Subcutaneous abdominal adipose tissue (tissue), 5 donors: ENCODE measurements around the gene DCAF12.

Experiments used
- H3K27ac ChIP-seq: one replicate; pipeline ENCODE4 v1.7.0; 2013; ENCODE audit warnings: low read depth, mild to moderate bottlenecking, inconsistent platforms, low read length, moderate library complexity
- H3K27me3 ChIP-seq, 5 donors: one replicate each; pipeline ENCODE4 v1.7.0; 2013; ENCODE audit warnings: low read length in 5 of 5, inconsistent platforms in 1 of 5; ENCODE audit not compliant: control insufficient read depth in 5 of 5, insufficient read depth in 4 of 5
- H3K36me3 ChIP-seq, 5 donors: one replicate each; pipeline ENCODE4 v1.7.0; 2013; ENCODE audit warnings: low read length in 5 of 5; ENCODE audit not compliant: control insufficient read depth in 5 of 5, insufficient read depth in 5 of 5
- H3K4me1 ChIP-seq, 5 donors: one replicate each; pipeline ENCODE4 v1.7.0; 2013; ENCODE audit warnings: low read length in 5 of 5, mild to moderate bottlenecking in 3 of 5, moderate library complexity in 1 of 5; ENCODE audit not compliant: control insufficient read depth in 5 of 5, insufficient read depth in 5 of 5
- H3K4me3 ChIP-seq, 5 donors: one replicate each; pipeline ENCODE4 v1.7.0; 2013; ENCODE audit warnings: low read length in 5 of 5, low read depth in 1 of 5
- H3K9ac ChIP-seq, 5 donors: one replicate each; pipeline ENCODE4 v1.7.0; 2013; ENCODE audit warnings: low read length in 5 of 5, mild to moderate bottlenecking in 4 of 5, moderate library complexity in 3 of 5
- H3K9me3 ChIP-seq, 5 donors: one replicate each; pipeline ENCODE4 v1.7.0; 2013; ENCODE audit warnings: low read length in 5 of 5; ENCODE audit not compliant: control insufficient read depth in 5 of 5
- donor health status: healthy.
- donor health status: healthy.
- donor health status: healthy.
- donor health status: healthy.
- donor health status: healthy.

Gene DCAF12

DNA sequence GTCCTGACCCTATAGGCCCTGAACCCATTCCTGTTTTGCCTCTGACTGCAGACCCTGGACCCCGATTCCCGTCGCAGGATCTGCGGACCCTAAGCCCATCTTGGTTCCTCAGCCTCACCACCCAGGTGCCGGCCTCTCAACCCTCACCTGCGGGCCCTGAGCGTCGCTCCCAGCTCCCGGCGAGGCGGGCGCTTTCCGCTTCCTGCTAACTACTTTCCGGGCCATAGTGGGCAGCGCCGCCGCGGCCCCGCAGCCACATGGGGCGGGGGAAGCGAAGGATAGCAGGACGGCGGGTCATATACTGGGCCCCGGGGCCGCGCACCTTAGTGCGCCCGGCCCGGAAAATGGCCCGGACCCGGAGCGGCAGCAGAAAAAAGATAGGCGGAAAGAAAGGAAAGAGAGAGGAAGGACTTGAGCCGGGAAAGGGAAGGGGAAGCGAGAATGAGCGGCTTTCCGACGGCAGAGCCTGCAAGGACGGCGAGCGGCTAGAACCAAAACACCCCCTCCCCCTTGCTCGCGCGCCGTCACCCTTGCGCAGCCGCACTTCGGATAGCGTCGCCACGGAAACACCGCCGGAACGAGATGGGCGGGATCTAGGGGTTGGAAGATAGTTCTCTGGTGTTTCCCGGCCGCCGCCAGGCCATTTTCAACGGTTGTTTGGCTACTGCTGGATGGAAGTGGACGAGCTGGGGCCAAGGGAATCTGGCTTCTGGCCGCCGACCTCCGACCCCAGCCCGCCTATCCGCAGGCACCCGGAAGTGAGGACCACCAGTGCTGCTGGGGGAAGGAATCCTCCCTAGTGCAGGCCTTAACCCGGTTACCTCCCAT, at the start of gene DCAF12:
Gene DCAF12 (minus strand): TSS at position 492 of the 828 bp plus-strand sequence. CDS start 267 bp downstream, at position 225.
- Histone ChIP-seq H3K4me3 (peak within 1 kb of the TSS; percentile 79 to 97 (median 95)), H3K27me3 (no peaks in the 10 kb centered on the region), H3K4me1 (peaks cover 9 to 51% (median 46%) of the 10 kb centered on the region in 5 donors)

DNA sequence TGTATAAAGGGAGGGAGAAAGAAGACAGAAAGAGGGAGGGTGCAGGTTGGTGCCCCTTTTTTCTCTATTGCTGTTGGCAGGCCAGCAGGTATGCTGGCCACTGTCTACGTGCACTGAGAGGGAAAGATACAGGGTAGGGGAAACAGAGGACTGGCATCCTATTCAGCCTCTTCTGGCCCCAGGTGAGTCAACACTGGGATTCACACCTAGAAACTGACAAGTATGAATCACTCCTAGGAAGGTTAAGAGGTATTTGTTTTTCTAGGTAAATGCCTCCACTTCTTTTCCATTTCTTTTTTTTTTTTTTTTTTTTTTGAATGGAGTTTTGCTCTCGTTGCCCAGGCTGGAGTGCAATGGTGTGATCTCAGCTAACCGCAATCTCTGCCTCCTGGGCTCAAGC, 49.6 kb upstream of the DCAF12 start:
- Histone ChIP-seq H3K27ac (no peak overlapping the region), H3K4me1 (peaks cover 0 to 26% (median 10%) of the 10 kb centered on the region in 5 donors), H3K9me3 (no peaks in the 10 kb centered on the region), H3K27me3 (no peaks in the 10 kb centered on the region), H3K4me3 (no peak overlapping the region), H3K9ac (no peak overlapping the region), H3K36me3 (no peaks in the 10 kb centered on the region)

More for the DNA sequence above, at the start of gene DCAF12:
- H3K27ac ChIP-seq = peak within 1 kb of the TSS; percentile 96
- peaks cover 4 to 9% (median 7%) of the 10 kb centered on the region in 5 donors for H3K36me3 ChIP-seq
- no peaks in the 10 kb centered on the region for H3K9me3 ChIP-seq
- peak within 1 kb of the TSS; percentile 85 to 100 (median 93) for H3K9ac ChIP-seq

DNA sequence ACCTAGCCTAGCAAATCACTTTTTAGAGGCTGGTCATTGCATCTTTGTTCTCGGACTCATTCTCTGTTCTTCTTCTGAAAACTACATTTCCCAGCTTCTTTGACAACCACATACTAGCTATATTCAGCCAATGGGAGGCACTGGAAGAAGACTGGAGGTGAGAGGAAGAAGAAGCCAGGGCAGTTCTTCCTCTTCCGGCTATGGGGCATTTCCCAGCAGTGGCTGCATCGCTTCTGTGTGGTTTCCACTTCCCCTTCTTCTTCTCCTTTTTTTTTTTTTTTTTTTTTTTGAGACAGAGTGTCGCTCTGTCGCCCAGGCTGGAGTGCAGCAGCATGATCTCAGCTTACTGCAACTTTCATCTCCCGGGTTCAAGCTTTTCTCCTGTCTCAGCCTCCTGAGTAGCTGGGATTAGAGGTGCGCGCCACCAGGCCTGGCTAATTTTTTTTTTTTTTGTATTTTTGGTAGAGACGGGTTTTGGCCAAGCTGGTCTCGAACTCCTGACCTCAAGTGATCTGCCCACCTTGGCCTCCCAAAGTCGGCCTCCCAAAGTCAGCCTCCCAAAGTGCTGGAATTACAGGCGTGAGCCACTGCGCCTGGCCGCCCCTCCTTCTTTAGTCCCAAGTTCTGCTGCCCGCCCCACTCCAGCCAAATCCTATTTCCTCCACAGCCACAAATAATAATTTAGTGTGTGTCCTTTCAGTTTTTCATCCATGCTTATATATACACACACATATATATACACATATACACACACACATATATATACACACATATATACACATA, 45.4 kb upstream of the DCAF12 start:
- no peaks in the 10 kb centered on the region for H3K36me3 ChIP-seq
- H3K27ac ChIP-seq = no peak overlapping the region
- H3K9me3 ChIP-seq = no peaks in the 10 kb centered on the region
- no peak overlapping the region for H3K4me3 ChIP-seq
- no peaks in the 10 kb centered on the region for H3K27me3 ChIP-seq
- H3K9ac ChIP-seq = no peak overlapping the region
- H3K4me1 ChIP-seq = peaks cover 3 to 20% (median 13%) of the 10 kb centered on the region in 5 donors

DNA sequence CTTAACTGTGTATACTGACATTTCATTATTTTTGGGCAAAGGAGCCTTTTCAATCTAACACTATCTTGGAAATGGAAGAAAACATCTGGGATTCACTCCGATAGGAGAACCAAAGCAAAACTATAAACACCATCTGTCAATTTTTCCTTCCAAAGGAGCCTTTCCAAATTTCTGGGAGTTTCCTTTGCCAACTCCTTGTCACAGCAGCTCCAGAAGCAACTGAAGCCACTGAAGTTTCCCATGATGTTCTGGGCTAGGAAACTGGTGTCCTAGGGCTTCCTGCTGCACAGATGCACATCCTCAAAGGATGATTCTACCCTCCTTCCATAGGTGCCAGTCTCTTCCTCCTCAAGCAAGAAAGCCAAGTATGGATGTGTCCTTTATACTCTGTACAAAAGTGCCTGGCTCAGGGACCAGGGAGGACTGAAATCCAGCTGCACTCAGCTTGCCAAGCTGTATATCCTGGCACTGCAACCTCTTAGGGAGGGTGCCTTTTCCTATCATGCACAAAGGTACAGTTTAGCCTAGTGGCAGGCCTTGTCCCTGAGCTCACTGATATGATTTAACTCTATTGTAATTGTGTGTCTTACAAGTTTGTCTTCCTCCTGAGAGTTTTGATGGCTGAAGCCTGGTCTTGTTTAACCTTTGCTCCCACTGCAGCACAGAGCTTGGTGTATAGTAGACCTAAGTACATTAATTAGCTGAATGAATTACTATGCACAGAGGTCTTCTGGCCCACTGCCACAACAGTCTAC, 43.9 kb upstream of the DCAF12 start:
- Histone ChIP-seq H3K4me3 (no peak overlapping the region), H3K27me3 (no peaks in the 10 kb centered on the region), H3K27ac (no peak overlapping the region), H3K9ac (no peak overlapping the region), H3K4me1 (peaks cover 3 to 20% (median 13%) of the 10 kb centered on the region in 5 donors), H3K9me3 (no peaks in the 10 kb centered on the region), H3K36me3 (no peaks in the 10 kb centered on the region)

DNA sequence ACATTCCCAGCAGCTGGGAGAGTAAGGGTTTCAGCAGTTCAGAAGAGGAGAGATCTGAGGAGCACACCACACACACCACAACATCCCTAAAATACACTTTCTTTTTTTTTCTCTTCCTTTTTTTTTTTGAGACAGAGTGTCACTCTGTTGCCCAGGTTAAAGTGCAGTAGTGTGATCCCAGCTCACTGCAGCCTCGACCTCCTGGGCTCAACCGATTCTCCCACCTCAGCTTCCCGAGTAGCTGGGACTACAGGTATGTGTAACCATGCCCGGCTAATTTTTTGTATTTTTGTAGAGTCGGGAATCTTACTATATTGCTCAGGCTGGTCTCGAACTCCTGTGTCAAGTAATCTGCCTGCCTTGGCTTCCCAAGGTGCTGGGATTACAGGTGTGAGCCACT, 42.6 kb upstream of the DCAF12 start:
- Histone ChIP-seq H3K27me3 (no peaks in the 10 kb centered on the region), H3K27ac (no peak overlapping the region)

DNA sequence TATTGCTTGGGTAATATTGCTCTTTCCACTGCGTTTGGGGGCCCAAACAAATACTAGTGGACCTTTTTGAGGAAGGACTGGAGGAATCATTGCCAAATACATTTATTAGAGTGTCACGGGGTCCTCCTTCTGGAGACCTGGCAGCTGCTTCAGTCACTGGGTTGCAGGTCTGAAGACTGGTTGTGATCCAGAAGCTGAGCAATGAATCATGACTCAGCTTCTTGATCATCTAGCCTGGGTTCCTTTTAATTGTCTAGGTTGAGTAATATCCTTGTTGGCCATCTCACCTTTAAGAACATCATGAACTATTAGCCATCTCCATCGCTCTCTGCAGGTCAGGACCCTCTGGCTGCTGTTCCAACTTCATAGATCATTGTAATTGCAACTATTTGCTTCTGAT, 36.9 kb upstream of the DCAF12 start:
- Histone ChIP-seq H3K9me3 (no peaks in the 10 kb centered on the region), H3K9ac (no peak overlapping the region), H3K27me3 (no peaks in the 10 kb centered on the region), H3K36me3 (no peaks in the 10 kb centered on the region), H3K27ac (no peak overlapping the region), H3K4me3 (no peak overlapping the region), H3K4me1 (no peaks in the 10 kb centered on the region)

More for the DNA sequence above, 42.6 kb upstream of the DCAF12 start:
- H3K9ac ChIP-seq = no peak overlapping the region
- H3K4me3 ChIP-seq = no peak overlapping the region
- H3K36me3 ChIP-seq = no peaks in the 10 kb centered on the region
- no peaks in the 10 kb centered on the region for H3K9me3 ChIP-seq
- H3K4me1 ChIP-seq = peaks cover 3 to 20% (median 13%) of the 10 kb centered on the region in 5 donors

DNA sequence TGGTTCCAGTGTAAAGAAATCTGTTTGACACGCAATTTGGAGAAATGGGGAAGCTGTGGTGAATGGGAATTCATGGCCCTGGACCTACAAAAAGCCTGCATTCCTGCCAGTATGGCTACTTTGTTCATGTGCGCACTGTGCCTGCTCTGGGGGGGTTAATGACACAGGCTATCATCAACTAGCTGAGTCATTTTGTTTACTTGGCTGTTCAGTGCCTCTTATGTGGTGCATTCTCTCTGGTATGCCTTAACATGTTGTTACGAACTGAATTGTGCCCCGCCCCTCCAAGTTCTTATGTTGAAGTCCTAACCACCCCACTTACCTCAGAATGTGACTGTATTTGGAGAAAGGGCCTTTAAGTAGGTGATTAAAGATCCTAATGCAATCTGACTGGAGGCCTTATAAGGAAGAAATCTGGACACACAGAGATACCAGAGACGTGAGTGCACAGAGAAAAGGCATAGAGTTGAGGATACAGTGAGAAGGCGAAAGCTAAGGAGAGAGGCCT, 31.9 kb upstream of the DCAF12 start:
- Histone ChIP-seq H3K9ac (no peak overlapping the region), H3K9me3 (no peaks in the 10 kb centered on the region), H3K27ac (no peak overlapping the region)

DNA sequence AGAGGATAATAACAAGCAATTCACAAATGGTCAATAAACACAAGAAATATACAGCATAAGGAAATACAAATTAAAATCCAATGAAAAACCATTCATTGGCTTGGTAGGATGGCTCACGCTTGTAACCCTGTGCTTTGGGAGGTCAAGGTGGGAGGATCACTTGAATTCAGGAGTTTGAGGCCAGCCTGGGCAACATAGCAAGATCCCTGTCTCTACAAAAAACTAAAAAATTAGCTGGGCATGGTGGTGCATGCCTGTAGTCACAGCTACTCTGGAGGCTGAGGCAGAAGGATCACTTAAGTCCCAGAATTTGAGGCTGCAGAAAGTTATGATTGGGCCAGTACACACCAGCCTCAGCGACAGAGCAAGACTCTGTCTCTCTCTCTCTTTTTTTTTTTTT, 31.4 kb upstream of the DCAF12 start:
- no peaks in the 10 kb centered on the region for H3K4me1 ChIP-seq
- no peak overlapping the region for H3K27ac ChIP-seq
- no peaks in the 10 kb centered on the region for H3K36me3 ChIP-seq

More for the DNA sequence above, 31.9 kb upstream of the DCAF12 start:
- no peaks in the 10 kb centered on the region for H3K36me3 ChIP-seq
- H3K4me1 ChIP-seq = no peaks in the 10 kb centered on the region
- no peak overlapping the region for H3K4me3 ChIP-seq
- no peaks in the 10 kb centered on the region for H3K27me3 ChIP-seq

DNA sequence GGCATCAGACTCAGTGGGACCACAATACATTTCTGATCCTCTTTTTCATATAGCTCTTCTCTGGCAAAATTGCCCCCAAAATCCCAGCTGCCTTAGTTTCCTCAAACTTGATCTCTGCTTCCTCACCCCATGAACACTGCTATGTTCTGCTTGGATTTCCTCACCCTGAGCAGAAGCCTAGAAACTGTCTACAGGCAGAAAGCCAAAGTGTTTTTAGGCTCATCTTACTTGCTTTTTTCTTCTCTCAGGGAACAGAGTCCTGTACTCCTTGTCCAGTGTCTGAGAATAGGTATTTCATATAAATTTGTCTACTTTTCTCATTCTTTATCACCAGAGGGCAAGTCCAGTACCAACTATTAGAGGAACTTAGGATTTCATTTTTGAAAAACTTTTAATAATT, 30.8 kb upstream of the DCAF12 start:
- Histone ChIP-seq H3K9me3 (no peaks in the 10 kb centered on the region), H3K9ac (no peak overlapping the region), H3K4me1 (no peaks in the 10 kb centered on the region), H3K27ac (no peak overlapping the region), H3K27me3 (no peaks in the 10 kb centered on the region), H3K4me3 (no peak overlapping the region), H3K36me3 (no peaks in the 10 kb centered on the region)

More for the DNA sequence above, 31.4 kb upstream of the DCAF12 start:
- Histone ChIP-seq H3K27me3 (no peaks in the 10 kb centered on the region), H3K9ac (no peak overlapping the region), H3K4me3 (no peak overlapping the region), H3K9me3 (no peaks in the 10 kb centered on the region)
